HEK293 (cell line): Measurements from ENCODE around the gene AGRN.

ENCODE experiments used
- HOXA7 ChIP-seq: sonication (generic); formaldehyde crosslinking; IDR thresholded peaks from 2 replicates; pipeline ENCODE4 v1.8.1; 2022; ENCODE audit warnings: missing genetic modification reagents, borderline replicate concordance
- INSM2 ChIP-seq: fragments of 450-650 bp; formaldehyde crosslinking; IDR thresholded peaks from 2 replicates; pipeline ENCODE4 v1.5.1; 2016; ENCODE audit warnings: missing biosample characterization, missing genetic modification characterization
- SALL2 ChIP-seq: fragments of 450-650 bp; formaldehyde crosslinking; IDR thresholded peaks from 2 replicates; pipeline ENCODE4 v1.5.0; 2017; ENCODE audit warnings: missing biosample characterization, mild to moderate bottlenecking, missing genetic modification characterization, borderline replicate concordance
- SETDB1 ChIP-seq: IDR thresholded peaks from one replicate; pipeline ENCODE4 v1.6.1; 2017; ENCODE audit warnings: mild to moderate bottlenecking, low read length, moderate library complexity, mixed read lengths; ENCODE audit not compliant: insufficient read length
- SP3 ChIP-seq: fragments of 450-650 bp; formaldehyde crosslinking; IDR thresholded peaks from 2 replicates; pipeline ENCODE4 v1.5.1; 2016; ENCODE audit warnings: missing biosample characterization, missing genetic modification characterization
- TCF7L2 ChIP-seq: IDR thresholded peaks from 2 replicates; pipeline ENCODE4 v1.6.1; 2011; ENCODE audit warnings: low read depth, mild to moderate bottlenecking, inconsistent platforms, low read length, moderate library complexity, borderline replicate concordance
- ZBTB49 ChIP-seq: fragments of 450-650 bp; formaldehyde crosslinking; IDR thresholded peaks from 2 replicates; pipeline ENCODE4 v1.5.1; 2016; ENCODE audit warnings: missing biosample characterization, missing genetic modification characterization, low read depth
- ZNF10 ChIP-seq: fragments of 450-650 bp; formaldehyde crosslinking; IDR thresholded peaks from 2 replicates; pipeline ENCODE4 v1.5.1; 2017; ENCODE audit warnings: missing biosample characterization, missing genetic modification characterization
- ZNF155 ChIP-seq: fragments of 450-650 bp; formaldehyde crosslinking; IDR thresholded peaks from 2 replicates; pipeline ENCODE4 v1.5.1; 2016; ENCODE audit warnings: missing biosample characterization, missing genetic modification characterization
- ZNF16 ChIP-seq: fragments of 450-650 bp; formaldehyde crosslinking; IDR thresholded peaks from 2 replicates; pipeline ENCODE4 v1.5.1; 2016; ENCODE audit warnings: low read depth, missing biosample characterization, missing genetic modification characterization
- ZNF2 ChIP-seq: fragments of 450-650 bp; formaldehyde crosslinking; IDR thresholded peaks from 2 replicates; pipeline ENCODE4 v1.5.1; 2016; ENCODE audit warnings: missing biosample characterization, missing genetic modification characterization
- ZNF202 ChIP-seq: fragments of 450-650 bp; formaldehyde crosslinking; IDR thresholded peaks from 2 replicates; pipeline ENCODE4 v1.5.1; 2016; ENCODE audit warnings: missing biosample characterization, missing genetic modification characterization, borderline replicate concordance
- ZNF221 ChIP-seq: fragments of 450-650 bp; formaldehyde crosslinking; IDR thresholded peaks from 2 replicates; pipeline ENCODE4 v1.5.1; 2017; ENCODE audit warnings: missing biosample characterization, missing genetic modification characterization, borderline replicate concordance
- ZNF335 ChIP-seq: fragments of 450-650 bp; formaldehyde crosslinking; conservative IDR thresholded peaks from 2 replicates; pipeline ENCODE4 v1.5.1; 2016; ENCODE audit warnings: missing biosample characterization, missing genetic modification characterization
- ZNF341 ChIP-seq: fragments of 450-650 bp; formaldehyde crosslinking; IDR thresholded peaks from 2 replicates; pipeline ENCODE4; 2016; ENCODE audit warnings: low read depth, missing biosample characterization, missing genetic modification characterization
- ZNF514 ChIP-seq: fragments of 450-650 bp; formaldehyde crosslinking; IDR thresholded peaks from 2 replicates; pipeline ENCODE4 v1.5.1; 2016; ENCODE audit warnings: missing biosample characterization, missing genetic modification characterization
- ZNF521 ChIP-seq: fragments of 450-650 bp; formaldehyde crosslinking; IDR thresholded peaks from 2 replicates; pipeline ENCODE4 v1.5.1; 2017; ENCODE audit warnings: missing biosample characterization, mild to moderate bottlenecking, missing genetic modification characterization
- ZNF544 ChIP-seq: fragments of 450-650 bp; formaldehyde crosslinking; IDR thresholded peaks from 2 replicates; pipeline ENCODE4 v1.5.0; 2017; ENCODE audit warnings: missing biosample characterization, missing genetic modification characterization
- ZNF626 ChIP-seq: fragments of 450-650 bp; sonication (Bioruptor Pico); formaldehyde crosslinking; IDR thresholded peaks from 2 replicates; pipeline ENCODE4 v1.5.1; 2018; ENCODE audit warnings: missing biosample characterization, missing genetic modification characterization, inconsistent platforms
- ZNF654 ChIP-seq: fragments of 450-650 bp; formaldehyde crosslinking; IDR thresholded peaks from 2 replicates; pipeline ENCODE4 v1.5.1; 2016; ENCODE audit warnings: low read depth, missing biosample characterization, missing genetic modification characterization
- ZNF747 ChIP-seq: fragments of 450-650 bp; formaldehyde crosslinking; IDR thresholded peaks from 2 replicates; pipeline ENCODE4 v1.5.1; 2016; ENCODE audit warnings: missing biosample characterization, missing genetic modification characterization
- ZNF768 ChIP-seq: fragments of 450-650 bp; formaldehyde crosslinking; IDR thresholded peaks from 2 replicates; pipeline ENCODE4 v1.5.1; 2018; ENCODE audit warnings: missing biosample characterization, mild to moderate bottlenecking, missing genetic modification characterization
- ZSCAN4 ChIP-seq: fragments of 450-650 bp; formaldehyde crosslinking; IDR thresholded peaks from 2 replicates; pipeline ENCODE4 v1.5.1; 2017; ENCODE audit warnings: missing biosample characterization, missing genetic modification characterization
- TF ChIP-seq, protein P1 (sequence below): fragments of 450-650 bp; formaldehyde crosslinking; IDR thresholded peaks from 2 replicates; pipeline ENCODE4 v1.5.1; 2016; ENCODE audit warnings: missing biosample characterization, missing genetic modification characterization
- TF ChIP-seq, protein P2 (sequence below): fragments of 450-650 bp; formaldehyde crosslinking; IDR thresholded peaks from 2 replicates; pipeline ENCODE4 v1.5.1; 2016; ENCODE audit warnings: missing biosample characterization, missing genetic modification characterization
- TF ChIP-seq, protein P3 (sequence below): fragments of 450-650 bp; formaldehyde crosslinking; IDR thresholded peaks from 2 replicates; pipeline ENCODE4 v1.5.1; 2016; ENCODE audit warnings: missing biosample characterization, missing genetic modification characterization, borderline replicate concordance
- TF ChIP-seq, protein P4 (sequence below): fragments of 450-650 bp; formaldehyde crosslinking; IDR thresholded peaks from 2 replicates; pipeline ENCODE4 v1.5.1; 2016; ENCODE audit warnings: missing biosample characterization, missing genetic modification characterization
- TF ChIP-seq, protein P5 (sequence below): fragments of 450-650 bp; formaldehyde crosslinking; IDR thresholded peaks from 2 replicates; pipeline ENCODE4 v1.5.1; 2016; ENCODE audit warnings: missing biosample characterization, missing genetic modification characterization

The AGRN gene

GRCh38 chr1:1079408-1080121 lies 59.6 kb downstream of the AGRN start (continued):
- no peak for TF ChIP-seq ZNF544
- peak; percentile 43 for TF ChIP-seq ZNF341 (tag by site-specific recombination)
- TF ChIP-seq, protein P1, sequence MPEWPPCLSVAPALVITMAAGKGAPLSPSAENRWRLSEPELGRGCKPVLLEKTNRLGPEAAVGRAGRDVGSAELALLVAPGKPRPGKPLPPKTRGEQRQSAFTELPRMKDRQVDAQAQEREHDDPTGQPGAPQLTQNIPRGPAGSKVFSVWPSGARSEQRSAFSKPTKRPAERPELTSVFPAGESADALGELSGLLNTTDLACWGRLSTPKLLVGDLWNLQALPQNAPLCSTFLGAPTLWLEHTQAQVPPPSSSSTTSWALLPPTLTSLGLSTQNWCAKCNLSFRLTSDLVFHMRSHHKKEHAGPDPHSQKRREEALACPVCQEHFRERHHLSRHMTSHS (tag by site-specific recombination), result no peak
- no peak for TF ChIP-seq ZNF654 (tag by site-specific recombination)
- TF ChIP-seq, protein P2, sequence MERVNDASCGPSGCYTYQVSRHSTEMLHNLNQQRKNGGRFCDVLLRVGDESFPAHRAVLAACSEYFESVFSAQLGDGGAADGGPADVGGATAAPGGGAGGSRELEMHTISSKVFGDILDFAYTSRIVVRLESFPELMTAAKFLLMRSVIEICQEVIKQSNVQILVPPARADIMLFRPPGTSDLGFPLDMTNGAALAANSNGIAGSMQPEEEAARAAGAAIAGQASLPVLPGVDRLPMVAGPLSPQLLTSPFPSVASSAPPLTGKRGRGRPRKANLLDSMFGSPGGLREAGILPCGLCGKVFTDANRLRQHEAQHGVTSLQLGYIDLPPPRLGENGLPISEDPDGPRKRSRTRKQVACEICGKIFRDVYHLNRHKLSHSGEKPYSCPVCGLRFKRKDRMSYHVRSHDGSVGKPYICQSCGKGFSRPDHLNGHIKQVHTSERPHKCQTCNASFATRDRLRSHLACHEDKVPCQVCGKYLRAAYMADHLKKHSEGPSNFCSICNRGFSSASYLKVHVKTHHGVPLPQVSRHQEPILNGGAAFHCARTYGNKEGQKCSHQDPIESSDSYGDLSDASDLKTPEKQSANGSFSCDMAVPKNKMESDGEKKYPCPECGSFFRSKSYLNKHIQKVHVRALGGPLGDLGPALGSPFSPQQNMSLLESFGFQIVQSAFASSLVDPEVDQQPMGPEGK (tag by site-specific recombination), result peak; percentile 81
- no peak for TF ChIP-seq SALL2 (tag by site-specific recombination)
- TF ChIP-seq, protein P3, sequence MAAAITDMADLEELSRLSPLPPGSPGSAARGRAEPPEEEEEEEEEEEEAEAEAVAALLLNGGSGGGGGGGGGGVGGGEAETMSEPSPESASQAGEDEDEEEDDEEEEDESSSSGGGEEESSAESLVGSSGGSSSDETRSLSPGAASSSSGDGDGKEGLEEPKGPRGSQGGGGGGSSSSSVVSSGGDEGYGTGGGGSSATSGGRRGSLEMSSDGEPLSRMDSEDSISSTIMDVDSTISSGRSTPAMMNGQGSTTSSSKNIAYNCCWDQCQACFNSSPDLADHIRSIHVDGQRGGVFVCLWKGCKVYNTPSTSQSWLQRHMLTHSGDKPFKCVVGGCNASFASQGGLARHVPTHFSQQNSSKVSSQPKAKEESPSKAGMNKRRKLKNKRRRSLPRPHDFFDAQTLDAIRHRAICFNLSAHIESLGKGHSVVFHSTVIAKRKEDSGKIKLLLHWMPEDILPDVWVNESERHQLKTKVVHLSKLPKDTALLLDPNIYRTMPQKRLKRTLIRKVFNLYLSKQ (tag by site-specific recombination), result no peak
- TF ChIP-seq, protein P4, sequence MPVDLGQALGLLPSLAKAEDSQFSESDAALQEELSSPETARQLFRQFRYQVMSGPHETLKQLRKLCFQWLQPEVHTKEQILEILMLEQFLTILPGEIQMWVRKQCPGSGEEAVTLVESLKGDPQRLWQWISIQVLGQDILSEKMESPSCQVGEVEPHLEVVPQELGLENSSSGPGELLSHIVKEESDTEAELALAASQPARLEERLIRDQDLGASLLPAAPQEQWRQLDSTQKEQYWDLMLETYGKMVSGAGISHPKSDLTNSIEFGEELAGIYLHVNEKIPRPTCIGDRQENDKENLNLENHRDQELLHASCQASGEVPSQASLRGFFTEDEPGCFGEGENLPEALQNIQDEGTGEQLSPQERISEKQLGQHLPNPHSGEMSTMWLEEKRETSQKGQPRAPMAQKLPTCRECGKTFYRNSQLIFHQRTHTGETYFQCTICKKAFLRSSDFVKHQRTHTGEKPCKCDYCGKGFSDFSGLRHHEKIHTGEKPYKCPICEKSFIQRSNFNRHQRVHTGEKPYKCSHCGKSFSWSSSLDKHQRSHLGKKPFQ (tag by site-specific recombination), result peak; percentile 95
- no peak for TF ChIP-seq HOXA7
- TF ChIP-seq SETDB1, result no peak
- no peak for TF ChIP-seq ZNF202
- no peak for TF ChIP-seq ZNF626 (tag by site-specific recombination)
- no peak for TF ChIP-seq TCF7L2
- no peak for TF ChIP-seq ZNF16 (tag by site-specific recombination)
- TF ChIP-seq ZNF521 (tag by site-specific recombination), result no peak
- TF ChIP-seq, protein P5, sequence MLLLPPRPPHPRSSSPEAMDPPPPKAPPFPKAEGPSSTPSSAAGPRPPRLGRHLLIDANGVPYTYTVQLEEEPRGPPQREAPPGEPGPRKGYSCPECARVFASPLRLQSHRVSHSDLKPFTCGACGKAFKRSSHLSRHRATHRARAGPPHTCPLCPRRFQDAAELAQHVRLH, result no peak
- peak; percentile 42; the same call in 1 of the 2 replicates for TF ChIP-seq INSM2 (tag by site-specific recombination)
- no peak for TF ChIP-seq ZBTB49 (tag by site-specific recombination)
- TF ChIP-seq ZNF747 (tag by site-specific recombination), result no peak
- peak; percentile 58; the same call in 1 of the 2 replicates for TF ChIP-seq ZNF10
- TF ChIP-seq ZNF335 (tag by site-specific recombination), result peak; percentile 79
- TF ChIP-seq SP3 (tag by site-specific recombination), result peak; percentile 91
- TF ChIP-seq ZNF221 (tag by site-specific recombination), result no peak
- no peak for TF ChIP-seq ZNF155 (tag by site-specific recombination)
- no peak for TF ChIP-seq ZNF514 (tag by site-specific recombination)
- no peak for TF ChIP-seq ZNF768 (tag by site-specific recombination)
- TF ChIP-seq ZSCAN4 (tag by site-specific recombination), result no peak
- peak; percentile 68; the same call in 1 of the 2 replicates for TF ChIP-seq ZNF2 (tag by site-specific recombination)
